Panc1 (cell line): Measurements from ENCODE around the gene KCNV2.

Experiments used
- TF ChIP-seq, protein P1 (sequence below): fragments of 450-650 bp; IDR thresholded peaks from 2 replicates; pipeline ENCODE4 v1.5.1; 2017; ENCODE audit warnings: mild to moderate bottlenecking
- TF ChIP-seq, protein P2 (sequence below), 2 experiments: IDR thresholded peaks; 2 replicates each; pipeline ENCODE4 v1.6.1; 2011 to 2012; ENCODE audit warnings: low read depth in 2 of 2, control low read depth in 1 of 2, low read length in 1 of 2, mild to moderate bottlenecking in 1 of 2, moderate library complexity in 1 of 2; ENCODE audit not compliant: insufficient read depth in 1 of 2

DNA sequence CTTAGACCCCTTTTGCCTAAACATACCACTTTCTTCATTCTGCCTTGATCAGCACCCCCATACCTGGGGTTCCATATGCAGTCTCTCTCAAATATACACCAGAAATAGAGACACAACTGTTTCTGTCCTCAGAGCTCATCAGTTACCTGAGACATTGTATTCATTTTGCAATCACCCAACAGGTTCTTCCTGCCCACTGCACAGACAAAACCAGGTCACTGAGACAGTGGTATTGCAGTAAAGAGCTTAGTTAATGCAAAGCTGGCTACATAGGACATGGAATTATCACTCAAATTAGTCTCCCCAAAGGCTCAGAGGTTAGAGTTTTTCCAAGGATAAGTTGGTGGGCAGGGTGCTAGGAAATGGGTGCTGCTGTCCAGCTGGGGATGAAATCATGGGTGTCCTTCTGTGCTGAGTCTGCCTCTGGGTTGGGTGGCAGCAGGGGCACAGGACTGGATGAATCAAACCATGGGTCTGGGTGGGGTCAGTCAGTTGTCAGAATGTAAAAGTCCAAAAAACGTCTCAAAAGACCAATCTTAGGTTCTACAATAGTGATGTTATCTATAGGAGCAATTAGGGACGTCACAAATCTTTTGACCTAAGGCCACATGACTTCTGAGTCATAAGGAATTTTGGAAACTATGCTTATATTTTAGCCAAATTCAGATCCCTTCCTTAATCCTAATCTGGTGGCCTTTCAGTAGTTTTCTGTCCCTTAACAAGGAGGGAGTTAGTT lies 41.0 kb downstream of the KCNV2 start:
- TF ChIP-seq, protein P1, sequence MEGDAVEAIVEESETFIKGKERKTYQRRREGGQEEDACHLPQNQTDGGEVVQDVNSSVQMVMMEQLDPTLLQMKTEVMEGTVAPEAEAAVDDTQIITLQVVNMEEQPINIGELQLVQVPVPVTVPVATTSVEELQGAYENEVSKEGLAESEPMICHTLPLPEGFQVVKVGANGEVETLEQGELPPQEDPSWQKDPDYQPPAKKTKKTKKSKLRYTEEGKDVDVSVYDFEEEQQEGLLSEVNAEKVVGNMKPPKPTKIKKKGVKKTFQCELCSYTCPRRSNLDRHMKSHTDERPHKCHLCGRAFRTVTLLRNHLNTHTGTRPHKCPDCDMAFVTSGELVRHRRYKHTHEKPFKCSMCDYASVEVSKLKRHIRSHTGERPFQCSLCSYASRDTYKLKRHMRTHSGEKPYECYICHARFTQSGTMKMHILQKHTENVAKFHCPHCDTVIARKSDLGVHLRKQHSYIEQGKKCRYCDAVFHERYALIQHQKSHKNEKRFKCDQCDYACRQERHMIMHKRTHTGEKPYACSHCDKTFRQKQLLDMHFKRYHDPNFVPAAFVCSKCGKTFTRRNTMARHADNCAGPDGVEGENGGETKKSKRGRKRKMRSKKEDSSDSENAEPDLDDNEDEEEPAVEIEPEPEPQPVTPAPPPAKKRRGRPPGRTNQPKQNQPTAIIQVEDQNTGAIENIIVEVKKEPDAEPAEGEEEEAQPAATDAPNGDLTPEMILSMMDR: no peak
- TF ChIP-seq, protein P2, sequence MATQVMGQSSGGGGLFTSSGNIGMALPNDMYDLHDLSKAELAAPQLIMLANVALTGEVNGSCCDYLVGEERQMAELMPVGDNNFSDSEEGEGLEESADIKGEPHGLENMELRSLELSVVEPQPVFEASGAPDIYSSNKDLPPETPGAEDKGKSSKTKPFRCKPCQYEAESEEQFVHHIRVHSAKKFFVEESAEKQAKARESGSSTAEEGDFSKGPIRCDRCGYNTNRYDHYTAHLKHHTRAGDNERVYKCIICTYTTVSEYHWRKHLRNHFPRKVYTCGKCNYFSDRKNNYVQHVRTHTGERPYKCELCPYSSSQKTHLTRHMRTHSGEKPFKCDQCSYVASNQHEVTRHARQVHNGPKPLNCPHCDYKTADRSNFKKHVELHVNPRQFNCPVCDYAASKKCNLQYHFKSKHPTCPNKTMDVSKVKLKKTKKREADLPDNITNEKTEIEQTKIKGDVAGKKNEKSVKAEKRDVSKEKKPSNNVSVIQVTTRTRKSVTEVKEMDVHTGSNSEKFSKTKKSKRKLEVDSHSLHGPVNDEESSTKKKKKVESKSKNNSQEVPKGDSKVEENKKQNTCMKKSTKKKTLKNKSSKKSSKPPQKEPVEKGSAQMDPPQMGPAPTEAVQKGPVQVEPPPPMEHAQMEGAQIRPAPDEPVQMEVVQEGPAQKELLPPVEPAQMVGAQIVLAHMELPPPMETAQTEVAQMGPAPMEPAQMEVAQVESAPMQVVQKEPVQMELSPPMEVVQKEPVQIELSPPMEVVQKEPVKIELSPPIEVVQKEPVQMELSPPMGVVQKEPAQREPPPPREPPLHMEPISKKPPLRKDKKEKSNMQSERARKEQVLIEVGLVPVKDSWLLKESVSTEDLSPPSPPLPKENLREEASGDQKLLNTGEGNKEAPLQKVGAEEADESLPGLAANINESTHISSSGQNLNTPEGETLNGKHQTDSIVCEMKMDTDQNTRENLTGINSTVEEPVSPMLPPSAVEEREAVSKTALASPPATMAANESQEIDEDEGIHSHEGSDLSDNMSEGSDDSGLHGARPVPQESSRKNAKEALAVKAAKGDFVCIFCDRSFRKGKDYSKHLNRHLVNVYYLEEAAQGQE (IDR thresholded peaks at IDR 0.05; ENCODE audit: insufficient read depth in 1 of 2, low read depth in 2 of 2, low read length in 1 of 2): no peak
